Suprapubic skin (tissue), 4 donors: ENCODE data around the gene DTL.

Source experiments
- POLR2A ChIP-seq, 2 donors: fragments of 450-650 bp; IDR thresholded peaks; one replicate each; pipeline ENCODE4 v1.6.1; 2017; ENCODE audit warnings: antibody characterized with exemption in 2 of 2, mild to moderate bottlenecking in 2 of 2, moderate library complexity in 2 of 2
- POLR2AphosphoS5 ChIP-seq, 3 donors: sonication (generic); formaldehyde crosslinking; IDR thresholded peaks; one replicate each; pipeline ENCODE4 v1.6.1; 2017; ENCODE audit warnings: antibody characterized with exemption in 3 of 3
- TF ChIP-seq, protein P1 (sequence below), 2 donors: fragments of 200-600 bp in 1 of 2; fragments of 450-650 bp in 1 of 2; sonication (generic) in 1 of 2; IDR thresholded peaks; one replicate each; pipeline ENCODE4 v1.5.1; 2016 to 2019; ENCODE audit warnings: antibody characterized with exemption in 2 of 2, mild to moderate bottlenecking in 1 of 2, moderate library complexity in 1 of 2

DNA sequence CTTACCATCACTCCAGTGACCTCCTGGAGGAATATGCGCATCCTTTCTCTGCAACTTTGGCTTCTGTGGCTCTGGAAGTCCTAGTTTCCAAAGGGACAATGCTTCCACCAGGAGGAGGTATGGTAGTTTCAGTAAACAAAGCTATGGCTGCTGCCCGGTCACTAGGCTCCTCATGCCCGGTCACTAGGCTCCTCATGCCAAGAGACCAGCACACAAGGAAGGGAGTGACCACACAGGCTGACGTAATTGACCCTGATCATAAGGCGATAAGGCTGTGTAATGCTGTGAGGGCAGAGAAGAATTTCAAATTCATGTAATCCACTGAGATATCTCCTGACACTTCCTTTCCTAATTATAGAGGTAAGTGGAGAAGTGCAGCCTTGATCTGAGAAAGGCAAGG, 102.9 kb downstream of the DTL start:
- TF ChIP-seq POLR2AphosphoS5 (IDR thresholded peaks at IDR 0.05) (no peak), POLR2A (IDR thresholded peaks at IDR 0.05) (no peak)
- TF ChIP-seq, protein P1, sequence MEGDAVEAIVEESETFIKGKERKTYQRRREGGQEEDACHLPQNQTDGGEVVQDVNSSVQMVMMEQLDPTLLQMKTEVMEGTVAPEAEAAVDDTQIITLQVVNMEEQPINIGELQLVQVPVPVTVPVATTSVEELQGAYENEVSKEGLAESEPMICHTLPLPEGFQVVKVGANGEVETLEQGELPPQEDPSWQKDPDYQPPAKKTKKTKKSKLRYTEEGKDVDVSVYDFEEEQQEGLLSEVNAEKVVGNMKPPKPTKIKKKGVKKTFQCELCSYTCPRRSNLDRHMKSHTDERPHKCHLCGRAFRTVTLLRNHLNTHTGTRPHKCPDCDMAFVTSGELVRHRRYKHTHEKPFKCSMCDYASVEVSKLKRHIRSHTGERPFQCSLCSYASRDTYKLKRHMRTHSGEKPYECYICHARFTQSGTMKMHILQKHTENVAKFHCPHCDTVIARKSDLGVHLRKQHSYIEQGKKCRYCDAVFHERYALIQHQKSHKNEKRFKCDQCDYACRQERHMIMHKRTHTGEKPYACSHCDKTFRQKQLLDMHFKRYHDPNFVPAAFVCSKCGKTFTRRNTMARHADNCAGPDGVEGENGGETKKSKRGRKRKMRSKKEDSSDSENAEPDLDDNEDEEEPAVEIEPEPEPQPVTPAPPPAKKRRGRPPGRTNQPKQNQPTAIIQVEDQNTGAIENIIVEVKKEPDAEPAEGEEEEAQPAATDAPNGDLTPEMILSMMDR (IDR thresholded peaks at IDR 0.05): no peak
